Activated T-cell treated with anti-CD3 and anti-CD28 coated beads, Interleukin-2, amount 50 U/mL, for 48 hours (primary cell): ENCODE data around the gene LDB3.
"Not testable (repeated sequence)": the region's sequence is repeated elsewhere in the genome, so short reads cannot be mapped to it uniquely, and the experiment has no call there.

Experiments
- DNase-seq, 2 experiments: peaks; one replicate each; pipeline ENCODE4 v3.0.0-alpha.2; 2020

The LDB3 gene, protein sequence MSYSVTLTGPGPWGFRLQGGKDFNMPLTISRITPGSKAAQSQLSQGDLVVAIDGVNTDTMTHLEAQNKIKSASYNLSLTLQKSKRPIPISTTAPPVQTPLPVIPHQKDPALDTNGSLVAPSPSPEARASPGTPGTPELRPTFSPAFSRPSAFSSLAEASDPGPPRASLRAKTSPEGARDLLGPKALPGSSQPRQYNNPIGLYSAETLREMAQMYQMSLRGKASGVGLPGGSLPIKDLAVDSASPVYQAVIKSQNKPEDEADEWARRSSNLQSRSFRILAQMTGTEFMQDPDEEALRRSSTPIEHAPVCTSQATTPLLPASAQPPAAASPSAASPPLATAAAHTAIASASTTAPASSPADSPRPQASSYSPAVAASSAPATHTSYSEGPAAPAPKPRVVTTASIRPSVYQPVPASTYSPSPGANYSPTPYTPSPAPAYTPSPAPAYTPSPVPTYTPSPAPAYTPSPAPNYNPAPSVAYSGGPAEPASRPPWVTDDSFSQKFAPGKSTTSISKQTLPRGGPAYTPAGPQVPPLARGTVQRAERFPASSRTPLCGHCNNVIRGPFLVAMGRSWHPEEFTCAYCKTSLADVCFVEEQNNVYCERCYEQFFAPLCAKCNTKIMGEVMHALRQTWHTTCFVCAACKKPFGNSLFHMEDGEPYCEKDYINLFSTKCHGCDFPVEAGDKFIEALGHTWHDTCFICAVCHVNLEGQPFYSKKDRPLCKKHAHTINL

DNA sequence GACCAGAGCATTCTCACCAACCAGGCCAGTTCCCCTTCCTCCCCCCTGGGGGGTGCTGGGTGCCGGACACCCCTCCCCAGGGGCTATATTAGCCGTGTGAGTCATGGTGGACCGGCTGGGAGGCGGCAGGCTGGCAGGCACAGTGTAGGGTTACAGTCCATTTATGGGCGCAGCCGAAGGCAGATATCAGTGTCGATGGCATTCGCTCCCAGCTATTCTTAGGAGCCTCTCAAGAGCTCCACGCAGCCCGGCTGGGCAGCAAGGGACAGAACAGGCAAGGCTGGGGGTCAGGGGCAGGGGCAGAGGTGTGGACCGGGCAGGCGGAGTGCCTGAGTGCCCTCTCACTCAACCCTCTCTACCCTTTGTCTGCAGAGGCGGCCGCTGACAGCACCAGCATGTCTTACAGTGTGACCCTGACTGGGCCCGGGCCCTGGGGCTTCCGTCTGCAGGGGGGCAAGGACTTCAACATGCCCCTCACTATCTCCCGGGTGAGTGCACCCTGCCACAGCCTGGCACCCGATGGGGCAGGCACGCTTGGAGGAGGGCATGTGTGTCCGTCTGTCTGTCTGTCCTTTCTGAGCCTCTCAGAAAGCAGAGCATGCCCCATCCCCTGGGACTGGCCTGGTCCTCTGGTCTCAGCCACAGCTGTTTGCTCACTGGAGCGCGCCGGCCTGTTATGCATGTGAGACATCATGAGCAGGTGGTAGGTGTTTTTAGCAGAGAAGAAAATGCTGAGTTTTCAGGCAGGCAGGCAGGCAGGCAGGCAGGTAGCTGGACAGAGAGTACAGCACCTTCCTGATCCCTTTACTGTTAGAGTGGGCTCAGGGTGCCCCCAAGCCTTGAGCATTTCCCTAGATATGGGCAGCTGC is at the start of gene LDB3:
LDB3 (plus strand) TSS at position 215 of the 869 bp plus-strand sequence; CDS start at position 396, 181 bp downstream.
- DNase-seq = no peak

DNA sequence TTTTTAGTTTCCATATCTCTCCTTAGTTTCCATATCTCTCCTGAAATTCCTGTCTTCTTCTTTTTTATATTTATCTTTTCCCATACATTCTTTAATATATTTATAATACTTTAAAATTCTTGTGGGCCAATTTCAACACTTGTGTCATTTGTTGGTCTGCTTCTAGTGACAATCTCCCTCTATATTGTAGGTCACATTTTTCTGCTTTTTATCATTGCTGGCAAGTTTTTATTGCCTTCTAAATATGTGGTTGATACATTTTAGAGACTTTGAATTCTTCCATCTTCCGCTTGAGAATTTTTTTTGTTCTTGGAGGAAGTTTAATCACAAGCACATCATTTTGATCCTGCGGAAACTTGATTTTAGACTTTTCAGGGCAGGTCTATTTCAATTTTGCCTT is 40.0 kb upstream of the LDB3 start:
- DNase-seq = no peak

DNA sequence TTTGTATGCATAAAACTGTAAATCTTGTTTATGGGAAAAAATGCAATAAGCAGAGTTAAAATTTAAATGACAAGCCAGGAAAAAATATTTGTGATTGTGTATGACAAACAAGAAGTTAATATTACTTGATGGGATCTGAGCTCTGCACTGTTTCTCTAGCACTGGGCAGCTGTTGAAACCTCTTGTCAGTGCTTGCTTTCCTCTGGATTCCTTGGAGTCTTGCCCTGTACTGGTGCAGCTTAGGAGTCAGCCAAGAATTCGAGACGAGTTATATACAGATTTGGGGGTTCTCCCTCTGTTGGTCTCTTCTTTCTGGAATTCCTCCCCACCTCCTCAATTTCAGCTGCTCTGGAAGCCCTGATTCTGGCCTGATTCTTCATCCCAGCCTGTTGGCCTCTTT is 38.2 kb upstream of the LDB3 start:
- no peak for DNase-seq

DNA sequence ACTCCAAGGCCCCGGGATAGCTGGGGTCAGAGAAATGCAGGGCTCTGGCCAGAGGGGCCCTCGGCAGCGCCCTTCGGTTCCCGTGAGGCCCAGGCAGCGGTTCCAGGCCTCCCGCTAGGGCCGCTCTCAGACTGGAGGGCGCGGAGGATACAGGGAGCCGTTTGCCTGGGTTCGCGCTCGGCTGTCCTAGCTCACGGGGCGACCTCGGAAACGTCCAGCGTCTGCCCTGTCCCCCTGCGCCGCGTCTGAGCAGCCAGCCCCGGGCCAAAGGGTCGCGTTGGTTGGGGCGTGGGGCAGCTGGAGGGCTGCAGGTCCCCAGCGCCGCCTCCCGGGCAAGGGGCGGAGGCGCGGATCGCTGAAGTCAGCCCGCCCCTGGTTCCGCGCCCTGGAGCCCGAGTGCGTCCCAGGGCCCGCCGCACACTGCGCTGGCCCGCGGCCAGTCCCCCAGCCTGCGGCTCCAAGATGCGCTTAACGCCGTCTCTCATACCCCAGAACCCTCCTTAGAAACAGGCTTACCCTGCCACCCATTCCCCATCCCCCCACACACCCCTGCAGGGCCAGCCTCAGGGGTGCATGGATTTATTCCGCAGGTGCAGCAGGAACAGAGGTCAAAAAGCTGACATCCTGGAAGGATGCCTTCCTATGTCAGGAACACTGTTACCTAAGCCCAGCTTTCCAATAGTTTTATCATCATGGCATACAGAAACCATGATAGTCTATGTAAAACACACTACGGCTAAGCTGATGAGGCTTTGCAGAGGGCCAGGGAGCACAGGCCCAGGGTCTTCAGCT is 36.1 kb upstream of the LDB3 start:
- no peak for DNase-seq

DNA sequence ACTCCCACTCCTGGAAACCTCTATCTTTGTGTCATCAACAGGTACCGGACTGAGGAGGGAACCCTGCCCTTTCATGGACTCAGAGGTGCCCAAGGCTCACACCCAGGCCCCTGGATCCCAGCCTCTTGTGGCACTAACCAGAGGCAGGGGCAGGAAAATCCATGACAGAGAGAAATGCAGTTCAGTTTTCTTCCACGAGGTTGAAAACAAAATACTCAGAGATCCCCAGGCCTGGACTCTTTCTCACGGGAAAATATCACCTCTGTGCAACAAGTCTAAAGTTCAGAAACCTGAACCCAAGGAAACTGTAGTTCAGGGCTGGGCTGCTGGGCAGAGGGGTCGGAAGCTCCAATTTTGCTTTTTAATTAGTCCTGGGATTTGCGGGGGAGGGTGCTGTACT is 35.4 kb upstream of the LDB3 start:
- DNase-seq = no peak

DNA sequence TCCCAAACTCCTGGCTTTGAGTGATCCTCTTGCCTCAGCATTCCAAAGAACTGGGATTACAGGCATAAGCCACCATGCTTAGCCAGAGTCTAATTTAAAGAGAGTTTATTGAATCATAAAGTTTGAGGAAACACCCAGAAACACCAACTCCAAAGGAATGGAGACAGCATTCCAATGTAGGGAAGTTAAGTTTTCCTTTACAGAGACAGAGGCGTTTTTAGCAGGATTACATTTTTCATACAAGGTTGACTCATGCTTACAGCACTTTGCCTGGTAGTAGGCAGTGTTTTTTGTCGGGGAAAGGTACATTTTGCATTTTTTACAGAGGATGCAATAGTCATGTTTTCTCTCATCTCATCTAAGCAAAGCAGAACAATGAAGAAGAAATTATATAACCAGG is 32.9 kb upstream of the LDB3 start:
- no peak for DNase-seq

DNA sequence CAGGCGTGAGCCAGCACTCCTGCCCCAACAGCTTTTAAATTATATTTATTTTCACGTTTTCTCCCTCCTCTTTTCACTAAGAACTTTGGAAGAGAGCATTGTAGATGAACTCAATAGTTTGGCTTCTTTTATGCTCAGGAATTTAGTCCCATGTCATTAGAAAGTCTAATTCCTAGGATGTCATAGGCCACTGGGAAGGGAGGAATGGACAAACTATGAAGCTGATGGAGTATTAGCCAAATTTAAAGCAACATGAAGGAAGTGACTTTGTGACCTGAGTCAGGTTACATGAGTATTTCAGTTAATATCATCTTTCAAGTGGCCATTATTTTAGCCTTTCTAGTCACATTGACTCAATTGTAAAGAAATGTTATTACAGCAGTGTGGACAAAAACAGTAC is 32.0 kb upstream of the LDB3 start:
- DNase-seq = no peak

DNA sequence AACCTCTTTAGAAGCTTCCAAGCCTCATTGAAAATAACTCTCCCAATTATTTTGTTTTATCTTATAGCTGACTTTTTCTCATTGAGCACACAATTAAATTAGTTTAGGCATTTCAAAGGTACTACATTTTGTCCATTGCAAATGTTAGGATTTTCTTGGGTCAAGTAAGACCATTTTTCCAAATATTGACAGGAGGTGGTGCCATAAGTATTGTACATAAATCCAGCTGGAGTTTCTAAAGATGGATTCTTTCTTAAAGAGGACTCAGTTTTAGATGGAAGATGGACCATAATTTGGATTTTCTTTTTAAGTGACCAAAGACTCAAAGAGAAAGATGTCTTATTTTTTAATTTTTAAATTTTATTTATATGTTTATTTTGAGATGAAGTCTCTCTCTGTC is 26.3 kb upstream of the LDB3 start:
- no peak for DNase-seq

DNA sequence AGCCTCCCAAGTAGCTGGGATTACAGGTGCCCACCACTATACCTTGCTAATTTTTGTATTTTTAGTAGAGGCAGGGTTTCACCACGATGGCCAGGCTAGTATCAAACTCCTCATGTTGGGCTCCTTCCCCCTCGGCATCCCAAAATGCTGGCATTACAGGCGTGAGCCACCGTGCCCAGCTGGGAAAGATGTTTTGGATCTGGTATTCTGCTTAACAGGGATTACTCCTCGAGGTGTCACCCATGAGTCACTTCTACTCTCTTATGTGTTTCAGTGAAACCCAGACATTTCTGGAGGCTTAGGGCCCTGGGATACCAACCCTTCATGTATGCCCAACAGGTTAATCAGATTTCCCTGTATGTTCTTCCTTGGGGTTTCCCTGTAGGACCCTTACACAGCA is 25.8 kb upstream of the LDB3 start:
- DNase-seq = no peak

DNA sequence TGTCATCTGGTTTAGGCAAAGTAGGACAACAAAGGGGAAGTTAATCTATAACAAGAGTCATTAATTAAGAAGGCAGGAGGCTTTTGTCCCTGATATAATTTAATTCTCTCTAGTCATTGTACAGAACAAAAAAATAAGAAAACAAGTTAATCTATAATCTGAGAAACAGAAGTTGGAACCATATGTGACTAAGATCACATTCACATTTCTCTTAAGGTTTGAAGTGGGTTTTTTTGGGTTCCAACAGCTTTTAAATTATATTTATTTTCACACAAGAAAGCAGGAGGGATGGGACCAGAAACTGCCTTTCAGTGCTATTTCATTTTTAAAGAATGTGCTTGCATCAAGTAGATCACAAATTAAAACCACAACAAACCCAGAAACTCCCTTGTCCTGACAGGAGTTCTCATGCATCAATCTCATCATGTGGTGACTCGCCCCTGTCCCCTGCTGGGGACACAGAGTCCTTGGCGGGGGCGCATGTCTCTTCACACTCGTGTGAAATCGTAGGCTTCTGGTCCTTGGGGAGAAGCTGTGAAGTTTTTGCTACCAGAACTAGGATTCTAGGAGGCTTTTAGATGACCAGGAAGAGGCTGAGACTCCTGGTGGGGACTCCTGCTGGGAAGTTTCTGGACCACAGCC is 24.0 kb upstream of the LDB3 start:
- DNase-seq = peak in 1 of 2 experiments; percentile 18

DNA sequence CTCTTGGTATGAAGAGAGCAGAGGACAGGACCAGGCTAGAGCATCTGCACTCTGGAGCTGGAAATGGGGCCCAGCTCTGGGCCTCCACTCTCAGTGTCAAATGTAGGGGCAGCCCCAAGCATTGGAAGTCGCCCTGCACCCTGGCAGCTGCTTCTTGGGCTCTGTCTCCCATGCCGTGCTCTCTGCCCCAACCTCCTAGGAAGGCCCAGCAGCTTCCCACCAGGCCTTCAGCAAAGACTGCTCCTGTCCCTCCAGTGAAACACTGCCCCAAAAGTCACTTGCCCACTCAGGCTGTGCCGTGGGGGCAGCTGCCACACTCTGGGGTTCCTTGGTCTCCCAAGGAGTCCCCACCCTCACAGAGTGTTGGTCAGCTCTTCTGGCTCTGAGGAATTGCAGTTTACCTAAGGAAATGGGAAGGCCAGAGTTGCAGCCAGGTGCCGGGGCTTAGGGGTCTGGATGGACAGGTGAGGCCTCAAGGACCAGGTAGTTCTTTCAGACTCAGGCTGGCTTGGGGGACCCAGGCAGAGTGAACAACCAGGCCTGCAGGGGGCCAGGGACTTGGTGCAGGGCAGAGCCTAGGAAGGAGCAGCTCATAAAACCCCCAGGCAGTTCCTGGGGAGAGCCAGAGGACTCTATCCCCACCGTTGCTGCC is 23.4 kb upstream of the LDB3 start:
- DNase-seq = peak in 1 of 2 experiments; percentile 11

DNA sequence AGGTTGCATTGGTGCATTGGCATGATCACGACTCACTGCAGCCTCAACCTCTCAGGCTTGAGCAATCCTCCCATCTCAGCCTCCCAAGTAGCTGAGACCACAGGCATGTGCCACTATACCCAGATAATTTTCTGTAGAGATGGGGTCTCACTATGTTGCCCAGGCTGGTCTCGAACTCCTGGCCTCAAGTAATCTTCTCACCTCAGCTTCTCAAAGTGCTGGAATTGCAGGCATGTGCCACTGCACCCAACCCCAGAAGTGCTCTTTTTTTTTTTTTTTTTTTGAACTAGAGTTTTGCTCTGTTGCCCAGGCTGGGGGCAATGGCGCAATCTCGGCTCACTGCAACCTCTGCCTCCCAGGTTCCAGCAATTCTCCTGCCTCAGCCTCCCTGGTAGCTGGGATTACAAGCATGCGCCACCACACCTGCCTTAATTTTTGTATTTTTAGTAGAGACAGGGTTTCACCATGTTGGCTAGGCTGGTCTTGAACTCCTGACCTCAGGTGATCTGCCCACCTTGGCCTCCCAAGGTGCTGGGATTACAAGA is 22.6 kb upstream of the LDB3 start:
- DNase-seq = not testable (repeated sequence)

DNA sequence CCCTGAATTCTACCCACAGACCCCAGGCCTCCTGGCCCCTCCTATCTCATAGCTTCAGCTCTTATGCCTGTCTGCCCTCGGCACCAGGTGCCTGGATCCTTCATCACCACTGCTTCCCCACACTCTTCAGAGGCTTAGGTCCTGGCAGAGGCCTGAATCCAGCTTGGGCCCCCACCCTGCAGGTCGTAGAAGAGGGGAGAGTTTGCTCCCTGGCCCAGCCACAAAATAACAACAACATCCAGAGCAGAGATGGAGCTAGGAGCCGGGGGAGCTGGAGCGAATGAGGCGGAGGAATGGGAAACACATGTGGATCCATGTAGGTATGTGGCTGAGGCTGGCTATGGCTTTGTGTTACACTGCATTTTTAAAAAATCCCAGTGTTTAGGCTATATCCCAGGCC is 21.8 kb upstream of the LDB3 start:
- no peak for DNase-seq

DNA sequence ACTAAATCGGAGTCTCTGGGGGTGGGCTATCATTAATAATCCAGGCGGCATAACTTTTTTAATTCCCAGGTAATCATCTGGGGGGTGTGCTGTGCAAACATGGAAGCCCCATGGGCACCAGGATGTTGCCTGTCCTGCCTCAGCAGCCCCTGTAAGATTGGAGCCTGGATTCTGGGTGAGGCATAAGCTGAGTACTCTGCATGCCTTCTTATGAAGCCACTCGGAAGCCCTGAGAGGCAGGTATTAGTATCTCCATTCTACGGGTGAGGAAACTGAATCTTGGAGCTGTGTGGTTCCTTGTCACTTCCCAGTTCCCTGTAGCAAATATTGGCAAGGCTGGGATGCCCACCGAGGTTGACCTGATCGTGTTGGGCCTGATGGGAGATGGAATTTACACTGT is 21.4 kb upstream of the LDB3 start:
- DNase-seq = no peak

DNA sequence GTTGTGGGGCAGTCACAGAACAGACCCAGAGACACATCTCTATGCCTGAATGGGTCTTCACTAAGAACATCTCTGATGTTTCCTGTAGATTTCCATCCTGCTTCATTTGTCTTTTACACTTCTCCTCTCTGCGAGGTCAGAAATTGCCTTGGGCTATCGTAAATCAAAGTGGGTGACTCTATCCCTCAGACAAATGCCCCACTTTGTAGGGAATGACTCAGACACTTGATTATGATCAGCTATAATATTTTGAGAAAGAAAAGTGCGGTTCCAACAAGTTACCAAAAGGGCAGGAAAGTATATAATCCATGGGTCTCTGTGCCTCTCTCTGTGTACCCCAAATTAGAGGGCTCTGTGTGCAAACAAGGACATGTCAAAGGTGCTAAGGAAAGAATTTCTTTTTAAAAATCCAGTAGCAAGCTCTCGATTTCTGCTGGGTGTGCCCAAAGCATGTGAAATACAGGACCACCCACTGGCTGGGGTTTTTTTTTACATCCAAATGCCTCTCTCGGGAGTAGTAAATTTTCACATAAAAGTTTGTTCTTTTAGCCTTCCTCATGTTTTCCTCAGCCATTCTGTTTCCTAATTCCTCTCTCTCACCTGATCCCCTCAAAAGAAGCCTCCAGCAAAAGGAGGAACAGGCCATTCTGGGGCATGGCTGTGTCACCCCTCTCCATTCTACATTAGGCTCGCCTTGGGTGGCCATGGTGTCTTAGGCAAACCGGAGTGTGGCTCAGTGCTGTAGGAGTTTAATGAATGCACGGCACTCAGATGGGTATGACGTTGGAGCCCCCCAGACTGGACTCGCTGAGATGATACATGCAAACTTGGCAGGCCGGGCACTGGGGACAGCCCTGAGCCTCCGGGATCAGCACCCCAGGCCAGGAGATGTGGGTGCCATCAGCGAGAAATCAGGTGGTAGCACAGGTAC is 20.3 kb upstream of the LDB3 start:
- peak in 1 of 2 experiments; percentile 6 for DNase-seq

DNA sequence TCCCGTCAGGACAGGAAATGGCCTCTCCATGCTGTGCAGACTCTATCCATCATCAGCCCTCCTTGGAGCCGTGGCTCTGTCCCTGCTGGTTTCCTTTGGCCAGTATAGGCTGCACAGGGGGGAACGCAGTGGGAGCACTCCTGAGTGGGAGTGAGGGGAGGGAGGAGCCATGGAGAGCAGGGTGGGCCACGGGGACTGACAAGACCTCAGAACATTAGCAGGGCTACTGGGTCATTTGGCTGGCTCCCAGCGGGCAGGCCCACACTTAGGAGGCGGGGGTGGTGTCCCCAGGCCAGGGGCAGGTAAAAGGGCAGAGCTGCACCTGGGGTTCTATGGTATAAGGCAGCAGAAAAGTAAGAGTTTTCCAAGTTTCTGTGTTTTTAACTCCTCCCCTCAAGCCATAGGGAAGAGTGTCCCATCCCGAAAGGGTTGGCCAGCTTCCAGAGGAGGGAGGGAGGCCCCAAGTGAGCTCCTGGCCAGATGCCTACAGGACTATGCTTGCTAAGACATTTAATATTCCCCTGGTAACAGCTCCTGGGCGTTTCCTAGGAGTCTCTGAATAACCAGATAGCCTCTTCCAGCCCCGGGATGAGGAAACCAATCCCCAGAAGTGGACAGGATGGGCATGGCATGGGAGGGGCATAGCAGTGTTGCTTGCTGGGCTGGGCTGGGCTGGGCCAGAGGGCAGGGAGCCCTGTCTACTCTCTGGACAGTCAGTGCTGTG is 19.4 kb upstream of the LDB3 start:
- peak; percentile 6 to 10 for DNase-seq

DNA sequence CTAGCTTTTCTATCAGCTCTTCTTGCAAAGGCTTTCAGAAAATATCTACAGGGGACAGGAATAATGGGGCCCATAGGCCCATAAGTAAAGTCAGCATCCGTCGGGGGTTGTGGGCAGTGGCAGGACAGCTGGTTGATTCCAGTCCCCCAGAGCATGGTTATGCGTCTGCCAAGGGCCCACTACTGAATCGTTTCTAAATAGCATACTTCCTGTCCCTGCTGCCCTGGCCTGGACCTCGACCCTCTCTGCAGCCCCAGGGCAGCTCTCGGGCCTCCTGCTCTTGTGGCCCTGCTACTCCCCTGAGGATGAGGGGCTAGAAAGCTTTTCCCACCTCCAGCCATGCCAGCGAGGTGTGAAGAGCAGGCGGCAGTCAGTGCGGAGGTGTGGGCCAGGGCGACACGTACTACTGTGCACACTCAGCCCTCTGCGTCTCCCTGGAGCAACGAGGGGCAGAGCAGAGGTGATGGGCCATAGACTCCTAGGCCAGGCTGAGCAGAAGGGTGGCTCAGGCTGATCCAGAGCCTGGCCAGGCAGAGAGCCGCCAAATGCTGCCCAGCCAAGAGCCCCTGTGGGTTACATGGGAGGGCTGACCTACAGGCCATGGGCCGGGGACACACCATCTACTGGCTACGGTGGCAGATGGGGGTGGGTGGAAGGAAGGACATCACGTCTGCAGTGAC is 18.7 kb upstream of the LDB3 start:
- DNase-seq = peak; percentile 6 to 12

DNA sequence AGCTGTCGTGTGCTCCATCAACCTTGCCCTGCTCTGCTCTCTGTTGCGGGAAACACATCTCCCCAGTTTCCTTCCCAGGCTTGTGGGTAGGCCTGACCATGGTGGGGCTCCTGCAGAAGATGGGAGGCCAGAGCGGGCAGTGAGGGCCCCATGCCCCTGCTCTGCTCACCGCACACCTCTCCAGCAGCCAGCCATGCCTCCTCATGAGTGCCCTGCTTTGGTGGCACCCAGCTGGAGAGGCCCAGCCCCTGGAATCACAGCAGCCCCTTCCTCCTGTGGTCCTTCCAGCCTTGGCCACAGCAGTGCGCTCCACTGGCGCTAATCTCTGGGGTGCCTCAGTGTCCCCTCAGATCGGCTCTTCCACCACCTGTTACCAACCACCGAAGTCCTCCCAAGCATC is 18.2 kb upstream of the LDB3 start:
- DNase-seq = no peak

DNA sequence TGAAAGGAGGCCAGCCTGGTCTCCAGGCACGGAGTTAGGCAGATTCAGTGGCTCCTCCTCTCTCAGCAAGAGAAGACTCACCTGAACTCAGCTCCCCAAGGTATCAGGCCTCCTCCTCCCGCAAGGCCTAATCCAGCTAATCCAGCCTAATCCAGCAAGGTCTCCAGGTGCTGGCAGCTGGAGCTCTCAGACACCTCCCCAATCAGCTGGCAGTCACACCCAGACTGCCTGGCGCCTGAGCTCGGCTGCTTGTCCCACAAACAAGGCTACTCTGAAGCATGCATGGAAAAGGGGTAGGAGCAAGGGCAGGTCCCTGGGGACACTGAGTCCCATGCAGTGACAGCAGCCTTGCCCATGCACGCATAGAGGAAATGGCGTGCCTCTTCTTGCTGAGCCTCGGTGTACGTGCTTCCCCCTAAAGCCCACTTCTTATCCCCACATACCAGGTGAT is 17.3 kb upstream of the LDB3 start:
- DNase-seq = no peak
